Activated T-cell treated with anti-CD3 and anti-CD28 coated beads, Interleukin-2, amount 50 U/mL, for 48 hours (primary cell): Measurements from ENCODE around the gene CNBD2.
A peak's percentile ranks its signal among the peaks of the same experiment; 100 is the strongest.
"Not testable (repeated sequence)": the region's sequence is repeated elsewhere in the genome, so short reads cannot be mapped to it uniquely, and the experiment has no call there.

ENCODE experiments used
- DNase-seq, 2 experiments: peaks; one replicate each; pipeline ENCODE4 v3.0.0-alpha.2; 2020

CNBD2 gene

GRCh38 chr20:35975576-35976373 is 7.4 kb downstream of the CNBD2 start:
- DNase-seq, result no peak

GRCh38 chr20:35978041-35978513 is 9.7 kb downstream of the CNBD2 start:
- DNase-seq, result no peak

GRCh38 chr20:35979544-35979943 is 11.2 kb downstream of the CNBD2 start:
- no peak for DNase-seq

GRCh38 chr20:35981969-35982368 is 13.6 kb downstream of the CNBD2 start:
- DNase-seq, result no peak

GRCh38 chr20:35984382-35984781 is 16.0 kb downstream of the CNBD2 start:
- DNase-seq, result no peak

- DNase-seq, result no peak
These were observed 17.4 kb downstream of the CNBD2 start for GRCh38 chr20:35985806-35986205.

GRCh38 chr20:35988910-35989463 is 20.6 kb downstream of the CNBD2 start:
- no peak for DNase-seq

GRCh38 chr20:35991142-35991771 is 22.9 kb downstream of the CNBD2 start:
- DNase-seq, result no peak

- peak; percentile 28 to 47 for DNase-seq
These were observed 24.4 kb downstream of the CNBD2 start for GRCh38 chr20:35992713-35993335.

- peak; percentile 83 to 87 for DNase-seq
These were observed 26.6 kb downstream of the CNBD2 start for GRCh38 chr20:35994994-35995453.

GRCh38 chr20:35996492-35996891 is 28.1 kb downstream of the CNBD2 start:
- DNase-seq, result not testable (repeated sequence)

- DNase-seq, result not testable (repeated sequence)
These were observed 32.9 kb downstream of the CNBD2 start for GRCh38 chr20:36001331-36001730.

- DNase-seq, result no peak
These were observed 34.5 kb downstream of the CNBD2 start for GRCh38 chr20:36002855-36003254.

GRCh38 chr20:36004045-36004444 is 35.7 kb downstream of the CNBD2 start:
- no peak for DNase-seq

GRCh38 chr20:36008461-36009035 is 40.2 kb downstream of the CNBD2 start:
- DNase-seq, result no peak

- DNase-seq, result no peak
These were observed 41.7 kb downstream of the CNBD2 start for GRCh38 chr20:36010076-36010475.

- DNase-seq, result no peak
These were observed 42.4 kb downstream of the CNBD2 start for GRCh38 chr20:36010825-36011224.

GRCh38 chr20:36015806-36016403 is 47.5 kb downstream of the CNBD2 start:
- no peak for DNase-seq

- no peak for DNase-seq
These were observed 48.9 kb downstream of the CNBD2 start for GRCh38 chr20:36017048-36017951.

- no peak for DNase-seq
These were observed 50.0 kb downstream of the CNBD2 start for GRCh38 chr20:36018208-36018988.

- not testable (repeated sequence) for DNase-seq
These were observed 57.7 kb downstream of the CNBD2 start for GRCh38 chr20:36026131-36026530.
